A549 (cell line): ENCODE data around the gene SPEN.
"Not testable (repeated sequence)": the region's sequence is repeated elsewhere in the genome, so short reads cannot be mapped to it uniquely, and the experiment has no call there.

ENCODE experiments used
- CEBPB ChIP-seq, 2 experiments: fragments of >200 bp in 1 of 2; sonication (Bioruptor Twin) in 1 of 2; formaldehyde crosslinking in 1 of 2; IDR thresholded peaks; 2 replicates each; pipeline ENCODE4 v1.6.1; 2012 to 2016
- CHD2 ChIP-seq: fragments of 150-350 bp; IDR thresholded peaks from 2 replicates; pipeline ENCODE4 v1.6.1; 2014; ENCODE audit warnings: low read length; ENCODE audit not compliant: partially characterized antibody
- ELK1 ChIP-seq: fragments of 150-350 bp; IDR thresholded peaks from 2 replicates; pipeline ENCODE4 v1.6.1; 2014; ENCODE audit warnings: low read depth, mild to moderate bottlenecking, low read length
- GATA3 ChIP-seq: IDR thresholded peaks from 2 replicates; pipeline ENCODE4 v1.6.1; 2012; ENCODE audit warnings: borderline replicate concordance
- NFE2L2 ChIP-seq: fragments of 150-350 bp; conservative IDR thresholded peaks from 2 replicates; pipeline ENCODE4 v1.6.1; 2014; ENCODE audit warnings: low read length
- POLR2A ChIP-seq: IDR thresholded peaks from 2 replicates; pipeline ENCODE4 v1.6.1; 2012; ENCODE audit warnings: mild to moderate bottlenecking, low read length
- ZFP36 ChIP-seq: fragments of 450-650 bp; IDR thresholded peaks from 2 replicates; pipeline ENCODE4 v1.6.1; 2014; ENCODE audit warnings: borderline replicate concordance; ENCODE audit not compliant: partially characterized antibody
- TF ChIP-seq, protein P1 (sequence below): fragments of >200 bp; sonication (Bioruptor Twin); formaldehyde crosslinking; IDR thresholded peaks from 3 replicates; pipeline ENCODE4 v1.5.1; 2016

GRCh38 chr1:15836511-15836771 is 11.1 kb upstream of the SPEN start:
- not testable (repeated sequence) for TF ChIP-seq NFE2L2; GATA3; POLR2A; ZFP36; CEBPB (IDR thresholded peaks at IDR 0.05); CHD2; ELK1
- TF ChIP-seq, protein P1, sequence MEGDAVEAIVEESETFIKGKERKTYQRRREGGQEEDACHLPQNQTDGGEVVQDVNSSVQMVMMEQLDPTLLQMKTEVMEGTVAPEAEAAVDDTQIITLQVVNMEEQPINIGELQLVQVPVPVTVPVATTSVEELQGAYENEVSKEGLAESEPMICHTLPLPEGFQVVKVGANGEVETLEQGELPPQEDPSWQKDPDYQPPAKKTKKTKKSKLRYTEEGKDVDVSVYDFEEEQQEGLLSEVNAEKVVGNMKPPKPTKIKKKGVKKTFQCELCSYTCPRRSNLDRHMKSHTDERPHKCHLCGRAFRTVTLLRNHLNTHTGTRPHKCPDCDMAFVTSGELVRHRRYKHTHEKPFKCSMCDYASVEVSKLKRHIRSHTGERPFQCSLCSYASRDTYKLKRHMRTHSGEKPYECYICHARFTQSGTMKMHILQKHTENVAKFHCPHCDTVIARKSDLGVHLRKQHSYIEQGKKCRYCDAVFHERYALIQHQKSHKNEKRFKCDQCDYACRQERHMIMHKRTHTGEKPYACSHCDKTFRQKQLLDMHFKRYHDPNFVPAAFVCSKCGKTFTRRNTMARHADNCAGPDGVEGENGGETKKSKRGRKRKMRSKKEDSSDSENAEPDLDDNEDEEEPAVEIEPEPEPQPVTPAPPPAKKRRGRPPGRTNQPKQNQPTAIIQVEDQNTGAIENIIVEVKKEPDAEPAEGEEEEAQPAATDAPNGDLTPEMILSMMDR = not testable (repeated sequence)
